Measurements from ENCODE around the gene SAT1.
"Not testable (repeated sequence)": the region's sequence is repeated elsewhere in the genome, so short reads cannot be mapped to it uniquely, and the experiment has no call there.

SAT1 gene

DNA sequence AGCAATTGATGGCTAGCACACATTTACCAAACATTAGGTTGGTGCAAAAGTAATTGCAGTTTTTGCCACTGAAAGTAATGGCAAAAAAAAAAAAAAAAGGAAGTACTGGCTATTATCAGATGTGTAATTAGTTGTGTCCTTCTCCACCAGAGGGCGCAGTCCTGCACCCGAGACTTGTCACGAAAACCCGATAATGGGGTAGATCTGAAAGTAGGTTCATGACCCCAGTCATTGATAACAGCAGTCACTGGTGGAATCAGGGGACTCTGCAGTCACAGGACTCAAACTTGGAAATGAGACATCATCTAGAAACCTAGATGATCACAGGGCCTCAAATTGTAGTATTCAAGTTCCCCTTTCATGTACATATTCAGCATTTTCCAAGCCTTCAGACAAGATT, 26.8 kb upstream of the SAT1 start:
- FAIRE-seq (peak; percentile 76), DNase-seq (ENCODE audit: insufficient read length) (peak; percentile 40)
- no peak for TF ChIP-seq TAF1 (IDR thresholded peaks at IDR 0.05; ENCODE audit: borderline replicate concordance, low read depth, low read length)
- TF ChIP-seq POLR2AphosphoS5 (IDR thresholded peaks at IDR 0.05; ENCODE audit: low read depth, low read length): no peak
- TF ChIP-seq POLR2A (IDR thresholded peaks at IDR 0.05; ENCODE audit: low read depth, low read length): no peak

DNA sequence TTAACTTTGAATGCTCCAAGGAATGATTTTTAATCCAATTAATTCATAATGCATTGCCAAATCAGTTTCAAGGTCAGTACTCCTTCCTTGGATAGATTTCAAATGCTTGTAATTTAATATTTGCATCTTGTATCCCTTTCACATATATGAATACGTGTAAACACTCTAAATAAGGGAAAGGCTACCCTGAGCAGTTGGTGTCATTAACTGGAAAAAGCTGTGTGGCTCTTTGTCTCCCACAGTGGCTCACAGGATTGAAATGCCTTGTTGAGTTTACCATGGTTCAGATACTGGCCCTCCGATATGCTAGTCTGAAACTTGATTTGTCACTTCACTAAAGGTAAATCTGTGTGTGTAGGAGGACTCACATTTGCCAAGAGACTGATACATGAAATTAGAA, 23.2 kb upstream of the SAT1 start:
- TF ChIP-seq TAF1 (IDR thresholded peaks at IDR 0.05; ENCODE audit: borderline replicate concordance, low read depth, low read length): no peak
- no peak for TF ChIP-seq POLR2AphosphoS5 (IDR thresholded peaks at IDR 0.05; ENCODE audit: low read depth, low read length)
- no peak for TF ChIP-seq POLR2A (IDR thresholded peaks at IDR 0.05; ENCODE audit: low read depth, low read length)
- no peak for FAIRE-seq

DNA sequence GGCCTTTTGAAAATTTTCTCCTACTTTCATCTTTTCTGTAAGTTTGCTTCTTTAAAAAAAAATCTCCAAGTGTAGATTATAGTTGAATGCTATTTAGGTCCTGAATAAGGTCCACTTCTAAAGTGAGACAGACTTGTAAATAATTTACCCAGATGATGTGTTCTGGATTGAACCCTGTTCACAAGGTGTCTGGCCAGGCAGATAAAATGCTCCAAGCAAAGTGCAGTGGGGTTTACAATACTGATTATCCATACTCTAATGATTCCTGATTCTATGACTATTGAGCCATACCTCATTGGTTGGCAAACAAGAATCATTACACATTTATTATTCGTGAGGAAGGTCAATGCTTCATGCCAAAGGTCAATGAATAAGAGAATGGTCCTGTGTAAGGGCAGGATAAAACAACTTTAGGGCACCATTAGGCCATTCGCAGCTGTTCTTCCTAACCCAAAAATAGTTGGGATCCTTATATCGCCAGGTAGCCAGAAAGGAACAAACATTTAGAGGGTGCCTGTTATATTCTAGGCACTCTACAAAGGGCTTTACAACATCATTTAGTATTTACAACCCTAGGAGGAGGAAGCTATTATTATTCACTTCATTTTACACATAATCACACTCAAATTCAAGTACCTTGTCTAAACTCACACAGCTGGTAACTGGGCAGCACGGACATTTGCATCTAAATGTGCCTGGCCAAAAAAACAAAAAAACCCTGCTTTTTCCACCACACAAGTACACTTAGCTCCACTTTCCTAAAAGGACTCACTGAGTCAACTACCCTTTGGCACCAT, 18.6 kb upstream of the SAT1 start:
- peak; percentile 27 for FAIRE-seq
- TF ChIP-seq POLR2AphosphoS5 (IDR thresholded peaks at IDR 0.05; ENCODE audit: low read depth, low read length): no peak
- no peak for TF ChIP-seq POLR2A (IDR thresholded peaks at IDR 0.05; ENCODE audit: low read depth, low read length)
- no peak for TF ChIP-seq TAF1 (IDR thresholded peaks at IDR 0.05; ENCODE audit: borderline replicate concordance, low read depth, low read length)
- DNase-seq (ENCODE audit: insufficient read length): no peak

More for the DNA sequence above, 23.2 kb upstream of the SAT1 start:
- no peak for DNase-seq (ENCODE audit: insufficient read length)

DNA sequence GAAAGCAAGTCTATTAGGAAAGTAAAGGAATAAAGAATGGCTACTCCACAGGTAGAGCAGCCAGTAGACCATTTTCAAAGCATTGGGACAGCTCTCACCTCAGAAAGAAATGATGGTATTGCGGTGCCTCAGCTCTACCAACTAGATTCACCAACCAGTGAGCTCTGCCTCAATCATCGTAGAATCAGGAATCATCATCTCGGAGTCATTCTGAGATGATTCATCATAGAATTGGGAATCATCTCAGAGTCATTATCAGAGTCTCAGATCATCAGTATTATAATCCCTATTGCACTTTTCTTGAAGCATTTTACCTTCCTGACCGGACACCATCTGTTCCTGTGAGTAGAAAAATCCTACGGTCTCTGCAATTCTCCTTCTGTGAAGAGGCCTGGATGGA, 17.5 kb upstream of the SAT1 start:
- no peak for DNase-seq (ENCODE audit: insufficient read length)
- TF ChIP-seq TAF1 (IDR thresholded peaks at IDR 0.05; ENCODE audit: borderline replicate concordance, low read depth, low read length): no peak
- TF ChIP-seq POLR2AphosphoS5 (IDR thresholded peaks at IDR 0.05; ENCODE audit: low read depth, low read length): no peak
- TF ChIP-seq POLR2A (IDR thresholded peaks at IDR 0.05; ENCODE audit: low read depth, low read length): no peak
- FAIRE-seq: no peak

DNA sequence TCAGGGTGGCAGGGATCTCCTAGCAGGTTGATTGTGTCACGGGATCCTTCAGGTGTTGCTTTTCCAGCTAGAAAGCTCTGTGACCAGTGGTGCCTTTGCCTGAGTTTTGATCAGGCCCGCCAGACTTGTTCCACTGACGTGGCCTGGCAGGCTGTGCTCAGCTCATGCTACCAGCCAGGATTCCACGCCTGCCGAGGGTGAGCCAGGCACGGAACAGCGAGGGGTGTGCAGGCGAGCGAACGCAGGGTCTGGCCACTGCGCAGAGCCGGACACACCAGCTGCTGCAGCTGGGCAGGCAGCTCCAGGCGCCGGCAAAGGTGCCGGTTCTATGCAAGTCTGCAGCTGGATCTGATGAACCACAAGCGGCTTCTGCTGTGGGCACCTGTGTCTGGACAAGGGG, 17.1 kb upstream of the SAT1 start:
- no peak for DNase-seq (ENCODE audit: insufficient read length)
- TF ChIP-seq POLR2AphosphoS5 (IDR thresholded peaks at IDR 0.05; ENCODE audit: low read depth, low read length): no peak
- no peak for FAIRE-seq

DNA sequence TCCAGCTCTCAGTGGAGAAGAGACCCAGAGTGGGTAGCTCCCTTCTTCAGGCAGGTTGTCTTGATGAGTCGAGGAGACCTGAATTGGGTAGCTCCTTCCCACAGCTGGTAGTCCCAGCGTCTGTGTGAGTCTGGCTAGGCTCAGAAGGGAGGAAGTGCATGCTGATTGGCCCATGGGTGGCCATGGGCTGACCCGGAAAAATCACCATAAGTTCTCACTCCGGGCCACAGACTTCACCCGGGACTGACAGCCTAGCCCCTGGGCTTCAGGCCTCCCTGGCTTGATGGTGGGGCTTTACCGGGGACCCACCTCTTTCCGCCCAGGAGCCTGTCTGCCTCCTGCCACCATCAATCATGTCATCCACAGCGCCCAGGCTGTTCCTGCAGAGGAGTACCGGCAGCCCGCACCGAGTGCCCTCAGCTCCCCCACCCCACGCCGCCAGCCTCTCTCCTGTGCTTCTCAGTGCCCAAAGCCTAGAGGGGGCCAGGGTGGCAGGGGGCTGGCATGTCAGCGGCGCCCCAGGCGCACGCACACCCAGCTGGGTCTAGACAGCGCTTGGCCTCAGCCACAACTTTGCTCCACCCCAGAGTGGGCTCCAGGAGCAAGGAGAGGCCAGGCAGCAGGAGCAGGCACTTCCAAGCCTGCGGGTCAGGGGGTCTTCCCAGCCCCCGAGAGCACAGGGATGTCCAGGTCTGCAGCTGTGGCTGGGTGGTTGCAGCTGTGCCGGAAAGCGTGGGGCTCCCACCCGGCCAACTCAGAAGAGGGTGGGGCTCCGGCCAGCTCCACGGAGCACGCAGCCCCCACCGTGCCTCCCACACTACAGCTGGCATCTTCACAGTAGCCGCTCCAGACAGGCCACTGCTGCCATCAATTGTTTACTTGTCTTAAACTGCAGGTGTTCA, 16.1 kb upstream of the SAT1 start:
- DNase-seq (ENCODE audit: insufficient read length) (no peak), FAIRE-seq (no peak)
- TF ChIP-seq POLR2A (IDR thresholded peaks at IDR 0.05; ENCODE audit: low read depth, low read length) (no peak), TAF1 (IDR thresholded peaks at IDR 0.05; ENCODE audit: borderline replicate concordance, low read depth, low read length) (no peak), POLR2AphosphoS5 (IDR thresholded peaks at IDR 0.05; ENCODE audit: low read depth, low read length) (no peak)

DNA sequence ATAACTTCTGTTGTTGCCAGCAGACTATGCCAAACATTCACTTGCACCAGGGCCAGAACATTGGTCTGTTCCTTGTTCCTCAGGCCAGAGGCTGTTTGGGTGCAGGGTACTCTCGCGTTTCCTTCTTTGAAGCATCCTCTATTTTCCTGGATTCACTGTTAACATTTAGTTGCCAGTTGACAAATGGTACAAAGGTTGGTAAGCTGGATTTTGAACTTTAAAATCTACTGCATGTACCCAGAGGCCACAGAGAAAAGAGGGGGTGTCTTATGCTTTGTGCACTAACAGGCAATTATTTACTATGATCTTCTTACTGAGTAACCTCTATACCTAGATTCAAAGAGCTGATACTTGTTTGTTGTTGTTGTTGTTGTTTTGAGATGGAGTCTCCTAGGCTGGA, 12.8 kb upstream of the SAT1 start:
- DNase-seq (ENCODE audit: insufficient read length) (no peak), FAIRE-seq (no peak)
- TF ChIP-seq POLR2AphosphoS5 (IDR thresholded peaks at IDR 0.05; ENCODE audit: low read depth, low read length) (no peak), TAF1 (IDR thresholded peaks at IDR 0.05; ENCODE audit: borderline replicate concordance, low read depth, low read length) (no peak), POLR2A (IDR thresholded peaks at IDR 0.05; ENCODE audit: low read depth, low read length) (no peak)

DNA sequence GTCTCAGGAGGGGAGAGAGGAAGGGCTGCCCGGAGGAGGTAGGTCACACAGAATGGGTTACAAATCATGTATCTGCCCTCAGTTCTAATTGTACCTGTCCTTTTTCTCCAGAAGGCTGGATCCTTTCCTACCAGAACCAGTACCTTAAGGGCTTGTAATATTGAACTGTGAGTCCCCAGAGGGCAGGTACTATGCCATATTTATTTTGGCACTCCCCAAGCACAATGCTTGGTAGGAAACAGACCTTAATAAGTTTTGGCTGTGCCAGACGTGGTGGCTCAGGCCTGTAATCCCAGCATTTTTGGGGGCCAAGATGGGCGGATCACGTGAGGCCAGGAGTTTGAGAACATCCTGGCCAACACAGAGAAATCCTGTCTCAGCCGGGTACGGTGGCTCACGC, 11.9 kb upstream of the SAT1 start:
- DNase-seq (ENCODE audit: insufficient read length); FAIRE-seq: not testable (repeated sequence)

DNA sequence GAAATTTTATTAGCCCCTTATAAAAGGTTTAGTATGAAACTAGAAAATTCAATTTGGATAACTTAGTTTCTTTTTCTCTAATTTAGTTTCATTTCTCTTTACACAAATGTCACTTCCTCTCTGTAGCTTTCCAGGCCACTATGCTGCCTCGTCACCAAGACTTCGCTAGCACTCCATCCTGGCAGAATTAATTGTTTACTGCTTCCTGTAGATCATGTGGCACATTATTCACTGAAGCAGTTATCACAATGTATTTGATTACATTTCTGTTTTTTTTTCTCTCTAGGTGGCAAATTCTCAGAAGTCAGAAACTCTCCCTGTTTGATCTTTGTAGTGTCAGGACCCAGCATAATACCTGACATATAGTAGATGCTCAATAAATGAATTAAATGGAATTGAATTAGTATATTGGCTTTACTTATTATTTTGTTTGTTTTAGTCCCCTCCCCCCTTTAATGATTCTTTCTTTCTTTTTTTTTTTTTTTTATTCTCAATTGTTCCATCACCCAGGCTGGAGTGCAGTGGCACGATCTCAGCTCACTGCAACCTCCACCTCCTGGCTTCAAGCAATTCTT, 9.3 kb upstream of the SAT1 start:
- TF ChIP-seq POLR2AphosphoS5 (IDR thresholded peaks at IDR 0.05; ENCODE audit: low read depth, low read length) (no peak), TAF1 (IDR thresholded peaks at IDR 0.05; ENCODE audit: borderline replicate concordance, low read depth, low read length) (no peak), POLR2A (IDR thresholded peaks at IDR 0.05; ENCODE audit: low read depth, low read length) (no peak)
- DNase-seq (ENCODE audit: insufficient read length) (no peak), FAIRE-seq (peak; percentile 33)

DNA sequence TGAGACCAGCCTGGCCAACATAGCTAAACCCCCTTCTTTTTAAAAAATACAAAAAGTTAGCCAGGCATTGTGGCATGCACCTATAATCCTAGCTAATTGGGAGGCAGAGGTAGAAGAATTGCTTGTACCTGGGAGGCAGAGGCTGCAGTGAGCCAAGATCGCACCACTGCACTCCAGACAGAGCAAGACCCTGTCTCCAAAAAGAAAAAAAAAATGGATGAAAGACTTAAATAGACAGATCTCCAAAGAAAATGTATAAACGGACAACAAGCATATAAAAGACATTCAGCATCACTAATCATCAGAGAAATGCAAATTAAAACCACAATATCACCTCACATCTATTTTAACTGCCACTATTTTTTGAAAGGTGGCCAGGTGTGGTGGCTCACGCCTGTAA, 6.6 kb upstream of the SAT1 start:
- TF ChIP-seq POLR2AphosphoS5 (IDR thresholded peaks at IDR 0.05; ENCODE audit: low read depth, low read length) (no peak), TAF1 (IDR thresholded peaks at IDR 0.05; ENCODE audit: borderline replicate concordance, low read depth, low read length) (no peak)
- no peak for DNase-seq (ENCODE audit: insufficient read length)
- FAIRE-seq: no peak

DNA sequence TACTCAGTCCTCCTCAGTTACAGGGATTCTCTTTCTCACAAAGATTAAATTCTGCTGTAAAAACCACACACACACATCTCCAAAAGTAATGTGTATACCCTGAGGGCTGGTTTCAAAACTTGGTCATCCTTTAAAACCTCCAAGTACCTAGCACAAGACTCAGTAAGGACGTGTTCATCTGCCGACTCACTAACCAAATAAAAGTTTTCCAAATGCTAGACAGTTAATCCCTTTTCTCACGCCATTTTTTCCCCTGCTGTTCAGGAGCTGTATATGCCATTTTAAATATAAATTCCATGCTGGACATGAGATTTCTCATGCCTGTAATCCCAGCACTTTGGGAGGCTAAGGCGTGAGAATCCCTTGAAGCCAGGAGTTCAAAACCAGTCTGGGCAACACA, 3.9 kb upstream of the SAT1 start:
- no peak for TF ChIP-seq TAF1 (IDR thresholded peaks at IDR 0.05; ENCODE audit: borderline replicate concordance, low read depth, low read length)
- TF ChIP-seq POLR2AphosphoS5 (IDR thresholded peaks at IDR 0.05; ENCODE audit: low read depth, low read length): no peak
- no peak for TF ChIP-seq POLR2A (IDR thresholded peaks at IDR 0.05; ENCODE audit: low read depth, low read length)
- no peak for DNase-seq (ENCODE audit: insufficient read length)
- FAIRE-seq: no peak

DNA sequence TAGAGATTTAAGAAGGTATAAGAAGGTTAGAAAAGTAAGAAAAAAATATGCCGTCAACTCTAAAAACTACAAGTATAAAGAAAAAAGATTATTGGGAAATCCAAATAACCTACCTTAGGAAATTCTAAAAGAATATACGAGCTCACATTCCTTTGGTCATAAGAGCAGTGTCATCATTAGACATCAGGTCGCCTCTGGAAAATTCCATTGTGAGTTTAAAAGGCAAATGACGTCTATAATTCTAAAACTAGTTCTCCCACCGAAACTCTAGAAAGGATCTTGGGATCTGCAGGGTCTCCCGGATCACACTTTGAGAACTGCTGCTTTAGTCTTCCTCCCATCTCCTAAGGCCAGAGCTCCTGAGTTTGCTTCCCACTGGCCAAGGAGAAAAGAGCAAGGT, 518 bp upstream of the SAT1 start:
- FAIRE-seq: no peak
- no peak for TF ChIP-seq POLR2A (IDR thresholded peaks at IDR 0.05; ENCODE audit: low read depth, low read length)
- TF ChIP-seq TAF1 (IDR thresholded peaks at IDR 0.05; ENCODE audit: borderline replicate concordance, low read depth, low read length): no peak
- TF ChIP-seq POLR2AphosphoS5 (IDR thresholded peaks at IDR 0.05; ENCODE audit: low read depth, low read length): no peak
- DNase-seq (ENCODE audit: insufficient read length): no peak

Measured in GM12892 (cell line).